NCI-H1105 treated with DMSO at 0.1 percent for 48 hours (cell line): Measurements from ENCODE around the gene CCDC197.

Experiments used
- DNase-seq: peaks from one replicate; lab custom pipeline; 2025; lab: John Stamatoyannopoulos, UW

The CCDC197 gene

DNA sequence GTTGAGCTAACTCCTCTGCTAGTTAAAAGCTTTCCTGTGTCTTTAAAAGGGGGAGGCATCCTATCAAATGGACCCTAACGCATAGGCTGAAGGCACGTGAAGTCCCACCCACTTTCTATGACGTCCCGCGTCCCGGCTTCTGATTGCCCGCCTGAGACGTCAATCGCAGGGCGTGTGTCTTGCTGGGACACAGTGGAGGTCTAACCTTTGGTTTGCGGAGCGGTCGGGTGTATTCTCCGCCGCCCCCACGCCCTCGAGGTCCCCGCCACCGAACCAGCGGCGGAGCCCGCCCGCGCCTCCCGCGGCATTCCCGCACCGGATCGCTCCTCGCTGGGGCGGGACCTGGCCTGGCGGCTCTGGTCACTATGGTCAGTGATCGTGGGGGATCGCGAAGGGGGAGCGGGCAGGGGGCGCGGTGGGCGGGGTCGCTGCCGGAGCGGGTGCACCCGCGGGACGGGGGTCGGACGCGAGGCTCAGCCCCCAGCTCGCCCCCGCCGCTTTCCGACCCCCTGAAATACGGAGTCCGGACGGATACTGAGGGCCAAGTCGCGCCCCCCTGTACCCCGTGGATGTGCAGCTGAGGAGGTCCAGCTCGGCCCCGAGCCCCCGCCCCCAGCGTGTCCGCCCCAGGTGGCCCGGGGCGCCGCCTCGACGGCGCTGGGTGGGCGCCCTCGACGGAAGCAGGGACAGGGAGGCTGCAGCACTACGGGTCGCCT, 29.2 kb downstream of the CCDC197 start, which contains the start of gene OTUB2:
TSS of gene OTUB2 (plus strand) at position 168 of the 716 bp plus-strand sequence. CDS start at position 366, 198 bp downstream.
- DNase-seq = peak; percentile 97

DNA sequence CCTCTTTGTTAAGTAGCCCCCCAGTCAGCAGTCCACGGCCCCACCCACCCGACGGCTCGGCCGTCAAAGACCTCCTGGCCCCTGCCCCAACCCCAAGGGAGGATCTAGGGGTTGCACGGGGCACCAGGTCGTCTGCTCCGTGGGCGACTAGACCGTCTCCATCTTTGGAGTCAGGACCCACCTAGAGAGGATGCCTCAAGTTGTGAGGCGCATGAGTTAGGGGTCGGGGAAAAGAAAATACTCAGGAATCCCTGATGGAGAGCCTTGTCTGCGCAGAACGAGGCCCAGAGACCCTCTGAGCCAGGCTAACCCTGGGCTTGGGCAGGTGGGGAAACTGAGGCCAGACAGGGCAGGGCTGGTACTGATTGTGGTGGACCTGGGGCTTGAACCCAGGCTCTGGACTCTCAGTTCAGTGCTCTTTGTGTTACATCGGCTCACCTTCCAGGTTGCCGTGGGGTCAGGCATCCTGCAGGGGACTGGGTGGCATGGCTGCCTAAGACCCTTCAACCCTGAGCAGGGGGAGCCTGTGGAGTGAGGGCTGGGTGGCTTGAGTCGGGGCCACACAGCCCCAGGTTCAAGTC, 29.9 kb downstream of the CCDC197 start:
- DNase-seq = no peak

DNA sequence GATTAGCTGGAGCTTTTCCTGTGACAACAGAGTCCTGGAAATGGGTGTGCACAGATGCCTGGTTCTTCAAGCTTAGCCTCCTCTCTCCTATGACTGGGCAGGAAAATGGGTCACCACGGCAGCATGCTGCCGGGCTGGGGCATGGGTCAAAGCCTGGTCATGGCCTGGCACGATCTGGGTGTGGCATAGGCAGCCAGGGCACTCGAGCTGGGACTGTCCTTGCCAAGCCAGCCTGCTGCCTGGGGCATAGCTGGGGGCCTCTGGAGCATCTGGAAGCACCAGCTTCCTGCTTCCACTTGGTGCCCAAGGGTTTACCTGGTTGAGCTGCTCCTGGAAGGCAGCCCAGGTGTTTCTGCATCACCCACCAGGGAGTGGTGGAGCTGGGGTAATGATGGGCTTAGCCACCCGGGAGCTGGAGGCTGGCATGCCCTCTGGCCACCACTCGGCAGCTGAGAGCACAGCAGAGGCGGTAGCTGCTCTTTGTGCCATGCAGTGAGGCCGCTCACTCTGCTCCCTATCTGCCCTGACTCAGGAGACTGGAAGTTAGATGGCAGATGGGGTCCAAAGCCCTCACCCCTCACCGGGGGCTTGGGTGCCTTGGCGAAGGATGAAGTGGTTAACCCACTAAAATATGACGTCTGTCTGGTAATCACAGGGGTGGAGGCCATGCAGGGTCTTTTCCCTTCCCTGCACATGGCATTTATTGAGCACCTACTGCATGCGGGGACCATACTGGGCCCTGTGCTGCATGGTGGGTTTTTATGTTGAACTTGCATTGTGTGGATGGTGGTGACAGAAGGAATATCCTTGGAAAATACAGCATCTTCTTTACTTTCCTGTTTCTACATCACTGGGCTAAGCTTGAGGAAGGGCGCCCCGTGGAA, 30.7 kb downstream of the CCDC197 start:
- DNase-seq = no peak

DNA sequence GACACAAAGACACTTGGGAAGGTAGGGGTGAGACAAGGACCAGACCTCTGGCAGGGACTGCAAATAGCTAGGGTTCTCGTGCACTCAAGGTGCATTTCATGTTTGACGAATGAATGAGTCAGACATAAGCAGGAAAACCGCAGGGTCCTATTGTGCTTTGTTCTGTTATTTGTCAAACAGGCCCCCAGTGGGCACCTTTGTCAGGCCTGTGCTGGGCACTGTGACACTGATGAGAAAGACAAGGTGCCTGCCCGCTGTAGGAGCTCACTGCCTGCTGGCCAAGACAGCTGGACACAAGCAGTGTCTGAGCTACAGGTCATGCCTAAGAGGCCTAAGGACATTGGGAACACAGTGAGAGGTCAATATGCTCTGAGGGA, 31.3 kb downstream of the CCDC197 start:
- no peak for DNase-seq

DNA sequence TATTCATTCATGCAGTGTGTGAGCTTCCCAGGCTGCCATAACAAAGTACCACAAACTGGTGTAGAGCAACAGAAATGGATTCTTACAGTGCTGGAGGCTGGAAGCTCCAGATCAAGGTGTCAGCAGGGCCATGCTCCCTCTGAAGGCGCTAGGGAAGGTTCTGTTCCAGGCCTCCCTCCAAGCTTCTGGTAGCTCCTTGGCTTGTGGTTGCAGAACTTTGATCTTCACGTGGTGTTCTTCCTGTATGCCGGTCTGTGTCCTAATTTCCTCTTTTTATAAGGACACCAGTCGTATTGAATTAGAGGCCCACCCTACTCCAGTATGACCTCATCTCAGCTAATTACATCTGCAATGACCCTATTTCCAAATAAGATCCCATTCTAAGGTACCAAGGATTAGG, 32.2 kb downstream of the CCDC197 start:
- DNase-seq = no peak

DNA sequence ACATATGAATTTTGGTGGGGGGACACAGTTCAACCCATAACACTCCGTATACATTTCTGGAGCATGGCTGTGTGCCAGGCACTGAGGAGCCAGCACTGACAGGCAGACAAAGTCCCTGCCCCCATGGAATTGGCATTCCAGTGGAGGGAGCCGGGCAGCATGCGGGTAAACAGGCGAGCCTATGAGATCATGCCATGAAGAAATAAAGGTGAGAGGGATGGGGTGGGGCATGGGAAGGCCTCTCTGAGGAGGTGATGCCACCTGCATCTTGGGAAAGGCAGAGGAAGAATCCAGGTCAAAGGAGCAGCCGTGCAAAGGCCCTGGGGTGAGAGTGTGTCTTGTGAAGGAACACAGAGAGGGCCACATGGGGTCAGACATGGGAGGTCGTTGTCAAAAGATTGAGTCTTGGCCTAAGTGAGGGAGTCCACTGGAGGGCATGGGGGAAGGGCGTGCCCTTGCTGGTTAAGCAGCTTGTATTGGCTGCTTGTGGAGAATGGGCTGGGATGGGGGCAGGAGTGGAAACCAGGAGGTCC, 32.6 kb downstream of the CCDC197 start:
- no peak for DNase-seq

DNA sequence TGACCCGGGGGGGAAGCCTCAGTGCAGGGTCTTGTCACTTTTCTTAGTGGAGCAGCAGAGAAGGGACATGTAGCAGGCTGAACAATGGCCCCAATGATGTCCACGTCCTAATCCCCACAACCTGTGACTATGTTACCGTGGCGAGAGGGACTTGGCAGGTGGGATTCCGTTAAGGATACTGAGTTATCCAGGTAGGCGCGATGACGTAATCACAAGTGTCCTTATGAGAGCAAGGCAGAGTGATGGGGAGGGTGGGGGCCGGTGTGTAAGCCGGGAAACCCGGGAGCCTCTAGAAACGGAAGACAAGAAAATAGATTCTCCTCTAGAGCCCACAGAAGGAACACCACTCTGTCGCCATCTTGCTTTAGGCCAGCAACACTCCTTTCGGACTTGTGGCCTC, 33.5 kb downstream of the CCDC197 start:
- DNase-seq = no peak

DNA sequence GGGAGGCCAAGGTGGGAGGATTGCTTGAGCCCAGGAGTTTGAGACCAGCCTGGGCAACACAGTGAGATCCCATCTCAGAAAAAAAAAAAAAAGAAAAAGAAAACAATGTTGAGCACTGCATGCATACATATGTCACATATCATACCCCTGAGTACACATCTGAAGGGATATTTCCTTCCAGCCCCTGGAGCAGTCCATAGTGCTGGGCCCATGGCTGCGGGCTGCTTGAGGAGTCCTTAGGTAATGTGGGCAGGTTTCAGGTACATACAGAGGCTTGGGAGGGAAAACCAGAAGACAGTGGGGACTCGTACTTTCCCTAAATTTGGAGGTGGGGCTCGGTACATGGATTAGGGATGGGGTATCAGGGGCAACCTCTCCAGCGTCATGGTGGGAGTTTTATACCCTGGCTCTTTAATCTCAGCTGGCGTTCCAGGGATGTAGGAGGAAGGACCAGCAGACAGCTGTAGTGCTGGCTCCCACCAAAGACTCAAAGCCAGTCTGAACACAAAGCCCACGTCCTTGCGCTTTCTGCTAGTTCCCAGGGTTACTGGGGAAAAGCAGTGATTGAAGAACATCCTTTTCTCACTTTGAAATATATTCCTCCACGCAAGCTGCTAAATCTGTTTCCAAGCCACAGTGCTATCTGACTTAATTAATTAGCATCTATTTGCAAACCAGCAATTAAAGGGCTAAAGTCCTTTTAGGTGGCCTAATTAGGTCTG, 34.2 kb downstream of the CCDC197 start:
- DNase-seq = no peak

DNA sequence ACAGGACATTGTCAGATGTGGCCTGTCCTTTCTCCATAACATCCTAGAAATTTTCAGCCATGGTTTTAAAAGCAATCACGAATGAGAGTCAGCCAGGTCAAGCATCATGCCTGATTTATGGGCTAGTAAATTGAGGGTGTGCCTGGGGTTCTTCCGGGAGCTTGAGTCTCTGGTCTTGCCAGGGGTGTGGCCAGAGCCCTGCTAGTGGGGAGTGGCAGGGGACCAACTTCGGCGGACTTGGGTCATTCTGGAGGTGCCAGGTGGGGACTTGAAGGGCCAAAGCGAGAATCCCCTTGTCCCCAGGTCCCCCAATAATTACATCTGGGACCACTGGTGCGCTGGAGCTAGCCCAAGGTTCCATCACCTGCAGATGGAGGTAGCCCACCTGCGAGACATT, 34.8 kb downstream of the CCDC197 start:
- DNase-seq = no peak

DNA sequence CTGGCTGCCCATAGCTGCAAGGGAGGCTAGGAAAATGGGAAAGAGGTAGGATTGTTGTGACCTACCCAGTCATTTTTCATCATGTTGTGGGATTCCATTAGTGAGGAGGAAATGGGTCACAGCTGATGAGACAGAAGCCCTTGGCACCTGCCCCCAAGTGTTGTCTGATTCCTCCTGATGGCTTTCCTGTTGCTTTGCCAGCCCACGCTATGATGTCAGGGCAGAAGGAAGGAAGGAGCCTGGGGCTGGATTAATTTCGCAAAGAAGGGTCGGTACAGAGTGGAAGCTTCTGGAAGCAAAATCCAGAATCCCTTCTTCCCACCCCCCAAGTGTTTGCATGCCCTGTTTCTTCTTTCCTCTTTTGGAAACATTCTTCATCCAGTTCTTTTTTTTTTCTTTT, 37.8 kb downstream of the CCDC197 start:
- DNase-seq = no peak

DNA sequence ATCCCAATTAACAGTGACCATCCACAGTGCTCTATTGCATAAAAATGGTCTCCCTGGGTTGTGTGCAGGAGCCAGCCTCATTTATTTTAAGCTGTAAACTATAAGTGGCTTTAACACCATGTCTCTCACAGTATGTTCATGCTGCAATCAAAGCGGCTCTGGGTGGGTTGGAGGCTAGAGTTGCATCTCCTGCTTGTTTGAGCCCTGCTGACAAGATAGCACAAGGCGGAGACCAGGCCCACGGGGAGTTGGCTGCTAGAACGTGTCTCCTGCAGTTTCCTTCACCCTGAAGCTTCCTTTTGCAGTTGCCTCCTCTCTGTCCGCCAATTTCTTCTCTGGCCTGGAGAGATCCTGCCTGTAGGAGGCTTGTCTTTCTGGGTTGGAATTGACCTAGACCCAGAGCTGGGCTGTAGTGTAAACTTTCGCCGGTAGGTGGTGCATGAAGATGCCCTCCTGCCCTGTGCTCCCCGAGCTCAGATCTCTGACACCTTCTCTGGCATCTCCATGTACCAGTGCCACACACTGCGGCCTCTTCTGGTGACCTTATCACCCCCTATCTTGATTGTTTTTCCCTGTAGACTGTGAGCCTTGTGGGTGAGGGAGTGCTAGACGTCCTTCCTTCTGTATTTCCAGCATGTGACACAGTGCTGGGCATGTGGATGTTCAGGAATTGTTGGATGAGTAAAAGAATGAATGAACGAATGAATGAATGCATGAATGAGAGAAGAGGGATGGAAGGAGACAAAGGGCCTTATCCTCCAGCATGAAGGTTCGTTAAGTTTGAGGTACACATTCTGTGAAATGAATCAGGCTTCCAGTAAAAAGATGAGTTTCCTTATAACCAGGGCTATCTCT, 39.4 kb downstream of the CCDC197 start:
- peak; percentile 37 for DNase-seq

DNA sequence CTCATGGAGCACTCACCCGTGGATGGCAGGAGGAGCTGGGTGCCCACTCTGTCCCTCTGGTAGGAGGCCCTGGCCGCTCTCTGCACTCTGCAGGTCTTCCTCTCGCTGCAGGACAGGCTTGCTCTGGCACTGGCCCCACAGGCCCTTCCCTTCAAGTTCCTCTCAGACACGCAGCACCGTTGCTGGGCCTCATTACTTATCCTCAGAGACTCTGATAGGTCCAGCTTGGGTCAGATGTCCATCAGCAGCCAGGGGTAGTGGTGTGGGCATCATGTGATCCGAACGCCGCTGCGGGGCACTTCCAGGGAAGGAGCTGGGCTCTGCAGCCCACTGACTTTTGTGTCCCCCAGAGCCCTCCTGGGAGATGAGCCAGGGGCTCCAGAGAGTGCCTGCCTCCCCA, 40.9 kb downstream of the CCDC197 start:
- no peak for DNase-seq

DNA sequence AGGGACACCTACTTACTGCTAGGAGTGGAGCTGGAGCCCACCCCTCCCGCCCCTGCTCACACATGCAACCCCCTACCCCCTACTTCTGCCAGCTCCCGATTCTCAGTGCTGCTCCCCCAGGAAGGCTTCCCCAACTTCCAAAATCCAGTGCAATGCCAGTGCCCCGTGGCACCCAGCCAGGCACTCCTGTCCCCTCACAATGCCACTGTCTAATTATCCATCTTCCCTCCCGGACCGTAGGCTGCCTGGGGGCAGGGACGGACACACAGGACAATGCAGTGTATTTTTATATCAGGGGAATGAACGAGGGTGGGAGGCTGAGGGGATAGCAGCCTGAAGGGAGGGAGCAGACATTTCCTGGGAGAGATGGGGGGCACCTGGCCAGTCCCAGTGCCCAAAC, 41.4 kb downstream of the CCDC197 start:
- no peak for DNase-seq

DNA sequence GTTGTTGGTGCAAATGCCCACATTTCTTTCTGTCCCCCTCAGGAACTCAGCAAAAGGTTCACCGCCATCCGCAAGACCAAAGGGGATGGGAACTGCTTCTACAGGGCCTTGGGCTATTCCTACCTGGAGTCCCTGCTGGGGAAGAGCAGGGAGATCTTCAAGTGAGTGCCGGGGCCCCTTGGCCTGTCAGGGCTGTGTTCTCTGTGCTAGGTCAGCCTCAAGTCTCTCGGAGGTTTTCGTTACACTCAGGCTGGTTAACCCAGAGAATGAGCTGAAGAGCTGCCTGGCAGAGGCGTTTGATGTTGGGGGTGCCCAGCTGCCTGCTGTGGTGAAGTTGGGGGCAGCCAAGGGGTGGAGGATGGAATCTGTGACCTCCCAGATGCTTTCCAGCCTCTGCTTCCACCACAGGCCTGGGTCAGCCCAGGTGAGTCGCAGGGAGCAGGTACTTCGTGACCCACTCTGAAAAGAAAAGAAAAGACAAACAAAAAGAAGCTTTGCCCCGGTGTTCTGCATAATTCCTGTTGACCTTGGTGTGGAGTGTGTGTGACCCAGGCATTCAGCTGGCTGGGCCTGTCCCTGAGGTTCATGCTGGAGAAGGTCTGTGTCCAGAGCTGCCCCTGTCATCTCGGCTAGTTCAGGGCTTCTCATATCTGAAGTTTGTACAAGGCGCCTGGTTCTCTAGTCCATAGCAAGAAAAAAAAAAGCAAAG, 42.0 kb downstream of the CCDC197 start:
- DNase-seq = no peak

DNA sequence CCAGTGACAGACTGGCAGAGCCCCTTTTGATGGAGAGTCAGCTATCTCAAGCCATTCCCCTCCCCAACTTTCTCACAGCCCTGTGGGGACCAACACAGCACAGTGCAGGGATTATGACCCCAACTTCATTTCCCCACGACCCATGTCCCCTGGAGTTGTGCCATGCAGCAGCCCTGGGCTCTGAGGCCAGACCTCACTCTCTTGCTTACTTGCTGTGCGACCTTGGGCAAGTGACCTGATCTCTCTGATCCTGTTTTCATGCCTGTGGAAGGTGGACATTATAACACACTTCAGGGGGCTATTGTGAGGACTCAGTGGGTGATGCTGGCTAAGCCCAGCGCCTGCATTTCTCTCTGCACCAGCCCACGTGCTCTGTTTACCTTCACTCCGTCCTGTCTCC, 43.1 kb downstream of the CCDC197 start:
- DNase-seq = no peak

DNA sequence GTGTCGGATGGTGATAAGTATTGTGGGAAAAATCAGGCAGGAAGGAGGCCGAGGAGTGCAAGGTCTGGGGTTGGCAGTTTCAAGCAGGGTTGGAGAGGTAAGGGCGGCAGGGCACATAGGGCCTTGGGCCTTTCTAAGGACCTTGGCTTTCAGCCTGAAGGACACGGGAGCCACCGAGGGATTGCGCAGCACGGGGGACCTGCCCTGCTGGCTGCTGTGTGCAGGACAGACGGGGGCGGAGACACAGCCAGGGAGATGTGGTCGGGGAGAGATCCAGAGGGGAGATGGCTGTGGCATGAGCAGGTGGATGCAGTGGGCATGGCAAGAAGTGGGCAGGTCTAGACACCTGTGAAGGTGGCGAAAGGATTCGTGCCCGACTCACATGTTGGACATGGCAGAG, 43.7 kb downstream of the CCDC197 start:
- no peak for DNase-seq

DNA sequence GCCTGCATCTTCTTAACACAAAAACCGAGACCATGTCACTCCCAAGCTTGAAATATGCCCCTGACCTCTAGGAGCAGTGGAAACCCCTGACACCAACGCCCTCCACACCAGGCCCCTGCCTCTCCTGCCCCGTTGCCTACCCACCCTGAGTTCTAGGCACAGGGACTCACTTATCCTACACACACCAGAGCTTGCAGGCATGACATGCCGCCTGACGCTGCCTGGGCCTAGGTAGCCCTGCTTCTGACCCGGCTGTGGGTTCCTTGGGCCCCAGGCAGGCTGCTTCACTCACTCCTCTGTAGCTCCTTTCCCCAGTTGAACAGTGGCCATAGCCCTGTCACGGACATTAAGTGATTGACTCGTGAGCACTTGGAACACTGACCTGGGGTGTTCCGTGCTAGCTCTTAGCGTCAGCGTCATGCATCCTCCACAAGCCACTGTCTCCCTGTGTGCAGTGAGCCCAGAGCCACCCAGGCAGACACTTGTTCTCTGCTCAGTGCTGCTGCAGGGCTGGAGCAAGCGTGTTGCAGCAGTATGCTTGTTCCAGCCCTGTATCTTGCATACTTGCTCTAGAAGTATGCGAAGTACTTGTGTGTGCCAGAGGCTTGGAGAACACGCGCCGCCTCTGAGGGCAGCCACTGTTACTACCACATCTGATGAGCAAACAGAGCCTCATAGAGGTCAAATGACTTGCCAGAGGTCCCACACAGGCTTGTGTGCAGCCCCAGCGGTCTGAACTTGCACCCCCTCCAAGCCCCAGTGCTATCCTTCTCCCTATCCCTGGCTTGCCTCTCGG, 44.6 kb downstream of the CCDC197 start:
- DNase-seq = no peak

DNA sequence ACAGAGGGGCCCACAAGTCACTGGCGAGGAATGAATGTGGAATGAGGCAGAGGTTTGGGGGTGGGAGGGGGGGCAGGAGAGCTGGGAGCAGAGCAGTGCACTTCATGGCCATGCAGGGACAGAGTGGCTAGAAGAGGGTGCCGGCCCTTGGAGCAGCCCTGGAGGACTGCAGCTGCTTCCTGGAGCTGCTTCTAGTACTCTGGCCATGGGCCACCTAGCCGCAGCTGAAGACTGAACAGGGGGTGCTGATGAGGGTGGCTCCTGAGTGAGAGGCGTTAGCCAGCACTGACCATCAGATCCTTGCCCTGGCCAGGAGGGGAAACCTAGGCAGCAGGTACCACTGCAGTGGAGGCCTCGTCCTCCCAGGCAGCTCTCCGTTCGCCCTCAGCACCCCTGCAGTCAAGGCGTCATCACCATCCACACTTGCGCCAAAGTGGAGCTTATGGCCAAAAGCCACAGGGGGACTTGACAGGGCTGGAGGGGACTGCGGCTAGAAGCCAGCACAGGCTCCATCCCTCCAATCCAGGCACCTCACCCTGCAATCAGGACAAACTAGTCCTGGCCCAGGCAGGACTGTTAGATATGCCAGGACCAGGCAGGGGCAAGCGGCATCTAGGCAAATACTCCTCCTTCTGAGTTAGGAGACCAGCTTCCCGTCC, 45.5 kb downstream of the CCDC197 start:
- no peak for DNase-seq

DNA sequence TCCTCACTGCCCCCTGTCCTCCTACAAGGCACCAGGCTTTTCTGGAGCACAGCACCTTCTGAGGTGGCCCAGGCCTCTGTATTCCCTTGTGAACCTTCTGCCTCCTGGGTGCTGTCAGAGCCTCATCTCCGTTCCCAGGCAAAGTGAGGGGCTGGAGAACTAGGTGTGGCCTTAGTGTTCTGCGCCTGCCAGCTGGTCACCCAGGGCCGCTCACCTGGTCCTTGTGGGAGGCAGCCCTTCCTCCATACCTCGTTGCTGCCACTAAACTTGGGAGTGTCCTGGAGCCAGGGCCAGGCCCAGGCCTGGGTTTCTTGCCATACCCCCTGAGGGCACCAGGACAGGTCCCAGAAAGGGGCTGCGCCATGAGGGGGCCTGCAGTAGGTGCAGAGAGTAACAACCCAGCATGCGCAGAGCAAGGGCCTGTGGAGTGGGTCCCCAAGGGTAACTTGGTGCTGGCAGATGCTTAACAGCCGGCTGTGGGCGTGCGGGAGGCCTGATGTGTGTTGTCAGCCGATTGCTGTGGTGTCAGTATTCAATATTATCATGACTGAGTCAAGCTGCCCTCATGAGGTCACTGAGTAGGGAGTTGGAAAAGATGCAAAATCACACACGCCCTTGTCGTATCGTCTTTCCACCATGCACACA, 46.1 kb downstream of the CCDC197 start:
- DNase-seq = no peak
